NCI-H2227 (cell line): Measurements from ENCODE around the gene LMO1.

ENCODE experiments used
- DNase-seq: peaks from one replicate; lab custom pipeline; 2025; ENCODE audit not compliant: unreplicated experiment; lab: John Stamatoyannopoulos, UW

Gene LMO1

DNA sequence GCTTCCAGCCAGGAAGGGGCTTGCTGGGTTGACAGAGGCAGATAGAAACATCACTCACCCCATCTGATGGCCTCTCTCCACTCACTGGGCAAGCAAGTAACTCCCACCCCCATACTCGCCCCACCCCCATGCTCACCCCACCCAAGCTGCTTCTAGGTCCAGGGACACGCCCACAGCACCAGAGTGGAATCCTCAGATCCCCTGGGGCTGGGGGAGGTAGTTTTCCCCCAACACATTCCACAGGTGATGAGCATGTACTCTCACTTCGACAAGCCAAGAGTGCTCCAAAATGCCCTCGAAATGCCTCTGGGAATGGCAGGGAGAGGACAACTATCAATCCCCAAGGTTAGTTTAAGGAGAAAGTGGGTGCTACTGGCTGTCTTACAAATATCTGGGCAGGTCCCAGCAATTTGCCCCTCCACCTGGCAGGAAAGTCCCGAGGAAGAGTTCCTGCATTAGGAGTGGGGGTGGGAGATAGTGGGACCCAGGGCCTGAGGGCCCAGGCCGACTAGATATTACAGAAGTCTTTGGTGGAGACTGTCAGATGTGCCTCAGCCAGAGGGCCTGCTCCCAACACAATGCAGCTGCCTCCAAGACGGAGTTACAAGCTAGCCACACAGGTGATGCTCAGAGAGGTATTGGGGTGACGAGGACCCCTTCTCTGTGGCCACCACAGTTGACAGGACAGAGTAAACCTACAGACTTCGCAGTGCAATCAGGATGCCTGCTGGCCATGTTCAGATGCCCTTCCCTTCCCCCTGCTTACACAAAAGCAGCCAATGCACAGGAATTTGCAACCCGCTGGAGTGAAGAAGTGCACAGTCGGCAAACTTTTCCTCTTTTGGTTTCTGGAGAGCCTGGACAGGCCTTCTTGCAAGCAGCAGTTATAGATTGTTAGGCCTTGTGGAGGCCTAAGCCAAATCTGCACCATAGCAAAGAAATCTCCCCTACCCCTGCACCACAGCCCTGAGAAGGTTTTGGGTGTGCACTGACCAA, 2.9 kb upstream of the LMO1 start:
- DNase-seq = no peak

DNA sequence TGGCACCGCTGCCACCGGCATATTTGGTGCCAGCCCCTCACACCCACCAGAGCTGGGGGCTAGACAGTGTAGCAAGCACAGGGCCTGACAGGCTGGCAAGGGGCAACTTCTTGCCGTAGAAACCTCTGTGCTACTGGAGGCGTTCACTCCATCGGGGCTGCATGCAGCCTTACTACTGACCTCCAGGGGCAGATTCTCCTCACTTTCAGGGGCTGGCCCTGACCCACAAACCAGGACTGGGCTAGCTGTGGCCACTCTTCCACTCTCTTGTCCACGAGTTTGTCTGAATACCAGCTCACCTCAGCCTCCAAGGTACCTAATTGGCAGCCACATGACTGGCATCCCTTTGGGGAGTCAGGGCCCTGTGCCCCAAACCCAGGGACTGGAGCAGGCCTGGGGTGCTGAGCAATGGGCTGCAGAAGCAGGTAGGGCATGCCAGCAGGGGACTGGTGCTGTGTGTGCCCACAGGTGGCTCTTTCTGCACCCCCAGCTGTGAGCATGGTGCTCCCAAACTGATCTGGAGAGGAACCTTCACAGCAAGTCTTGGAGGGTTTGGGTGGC, 2.1 kb upstream of the LMO1 start:
- DNase-seq = no peak

- DNase-seq = peak; percentile 46
These were observed 439 bp downstream of the LMO1 start for GRCh38 chr11:8263109-8263768.

- peak; percentile 72 for DNase-seq
These were observed 1.0 kb downstream of the LMO1 start for GRCh38 chr11:8262552-8263108.

- no peak for DNase-seq
These were observed 1.6 kb downstream of the LMO1 start for GRCh38 chr11:8261921-8262551.

DNA sequence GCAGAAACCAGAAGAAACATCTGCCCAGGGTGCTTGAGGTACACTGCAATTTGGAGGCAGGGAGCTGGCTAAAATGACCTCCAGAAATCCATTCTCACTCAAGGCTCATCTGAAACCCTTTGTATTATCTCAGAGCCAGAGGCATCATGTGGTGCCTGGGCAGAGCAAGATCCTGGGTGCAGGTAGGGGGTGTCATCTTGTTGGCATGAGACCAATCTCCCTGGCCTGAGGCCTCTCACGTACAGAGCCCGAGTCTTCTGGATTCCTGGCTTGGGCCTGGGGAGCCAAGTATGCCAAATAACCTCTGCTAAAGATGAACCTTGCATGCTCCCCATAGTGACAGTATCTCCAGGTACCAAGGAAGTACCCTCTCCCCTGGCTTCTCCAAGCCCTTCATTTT, 2.4 kb downstream of the LMO1 start:
- DNase-seq = no peak

GRCh38 chr11:8260202-8260966, 3.3 kb downstream of the LMO1 start:
- no peak for DNase-seq

GRCh38 chr11:8259306-8259959, 4.2 kb downstream of the LMO1 start:
- no peak for DNase-seq

- peak; percentile 55 for DNase-seq
These were observed 4.9 kb downstream of the LMO1 start for GRCh38 chr11:8258784-8259183.

GRCh38 chr11:8258289-8258688, 5.4 kb downstream of the LMO1 start:
- no peak for DNase-seq

DNA sequence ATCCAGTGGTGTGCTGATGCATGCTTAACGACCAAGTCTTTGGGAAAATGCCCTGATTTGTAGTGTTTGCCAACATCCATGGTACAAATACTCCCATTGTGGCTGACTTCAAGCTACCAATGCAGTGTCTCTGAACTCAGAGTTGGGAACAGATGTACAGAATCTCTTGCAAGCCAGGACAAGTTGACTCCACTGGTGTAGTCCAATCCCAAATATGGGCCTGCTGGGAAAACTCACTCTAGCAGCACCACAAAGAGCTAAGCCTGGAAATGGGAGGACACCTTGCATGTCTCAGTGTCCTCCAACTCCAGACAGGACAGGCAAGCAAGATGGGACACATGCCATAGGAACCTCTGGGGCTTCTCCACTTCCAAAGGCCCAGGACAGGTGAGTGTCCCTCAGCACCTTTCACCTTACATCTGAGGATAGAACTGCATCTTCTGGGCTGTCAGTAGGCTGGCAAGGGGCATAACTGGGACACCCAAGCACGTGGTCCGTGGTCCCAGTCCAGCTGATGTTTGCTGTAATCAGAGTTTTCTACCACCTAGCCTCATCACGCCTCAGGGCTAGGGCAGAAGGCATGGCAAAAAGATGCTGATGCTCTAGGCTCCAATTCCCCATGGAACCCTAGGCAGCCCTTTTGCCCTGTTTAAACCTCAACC, 6.5 kb downstream of the LMO1 start:
- no peak for DNase-seq

GRCh38 chr11:8256271-8257002, 7.2 kb downstream of the LMO1 start:
- no peak for DNase-seq

DNA sequence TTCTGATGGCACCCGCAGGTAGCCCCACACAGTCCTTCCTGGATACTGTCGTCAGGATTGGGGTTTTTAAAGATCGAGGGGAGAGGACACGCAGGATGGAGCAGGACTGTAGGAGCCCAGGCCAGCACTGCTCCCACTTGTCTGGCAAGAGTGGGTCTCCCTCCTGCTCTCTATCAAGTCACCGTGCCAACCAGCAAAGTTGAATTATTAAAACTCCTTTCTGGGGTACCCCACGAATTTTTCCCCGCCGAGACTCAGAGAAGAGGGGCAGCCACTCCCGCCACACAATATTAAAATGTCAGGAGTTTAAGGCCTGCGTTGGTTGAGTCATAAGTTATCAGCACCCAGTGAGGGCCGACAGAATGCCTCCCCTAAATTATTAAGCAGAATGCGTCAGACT, 10.1 kb downstream of the LMO1 start:
- DNase-seq = no peak

DNA sequence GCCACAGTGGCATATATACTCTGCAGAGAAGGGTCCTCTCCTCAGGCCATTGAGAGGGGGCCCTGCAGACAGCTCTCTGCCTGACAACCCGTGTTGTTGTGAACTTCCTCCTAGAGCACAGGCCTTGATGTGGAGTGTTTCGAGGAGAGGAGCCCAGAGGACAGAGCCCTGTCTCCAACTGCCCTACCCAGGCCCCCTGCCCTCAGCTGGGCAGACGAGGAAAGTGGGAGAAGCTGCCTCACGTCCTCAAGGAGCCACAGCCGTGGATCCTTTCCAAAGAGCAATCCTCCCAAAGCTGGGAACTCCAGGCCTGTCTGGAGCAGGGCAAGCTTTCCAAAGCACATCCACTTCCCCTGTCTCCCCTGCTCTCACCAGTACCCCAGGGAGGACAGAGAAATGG, 10.7 kb downstream of the LMO1 start:
- no peak for DNase-seq

DNA sequence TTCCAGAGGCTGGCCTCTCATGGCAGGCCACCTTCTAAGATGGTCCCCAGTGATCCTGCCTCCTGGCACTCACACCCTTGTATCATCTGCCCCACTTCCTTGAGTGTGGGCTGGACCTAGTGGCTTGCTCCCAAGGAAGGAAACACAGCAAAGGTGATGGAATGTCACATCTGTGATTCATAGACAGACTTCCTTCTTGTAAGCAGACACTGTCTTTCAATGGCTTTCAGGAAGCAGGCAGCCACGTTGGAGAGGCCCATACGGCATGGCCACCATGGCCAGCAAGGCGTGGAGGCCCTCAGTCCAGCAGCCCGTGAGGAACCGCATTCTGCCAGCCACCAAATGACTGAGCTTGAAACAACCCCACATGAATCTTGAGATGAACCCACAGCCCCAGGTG, 11.3 kb downstream of the LMO1 start:
- no peak for DNase-seq

DNA sequence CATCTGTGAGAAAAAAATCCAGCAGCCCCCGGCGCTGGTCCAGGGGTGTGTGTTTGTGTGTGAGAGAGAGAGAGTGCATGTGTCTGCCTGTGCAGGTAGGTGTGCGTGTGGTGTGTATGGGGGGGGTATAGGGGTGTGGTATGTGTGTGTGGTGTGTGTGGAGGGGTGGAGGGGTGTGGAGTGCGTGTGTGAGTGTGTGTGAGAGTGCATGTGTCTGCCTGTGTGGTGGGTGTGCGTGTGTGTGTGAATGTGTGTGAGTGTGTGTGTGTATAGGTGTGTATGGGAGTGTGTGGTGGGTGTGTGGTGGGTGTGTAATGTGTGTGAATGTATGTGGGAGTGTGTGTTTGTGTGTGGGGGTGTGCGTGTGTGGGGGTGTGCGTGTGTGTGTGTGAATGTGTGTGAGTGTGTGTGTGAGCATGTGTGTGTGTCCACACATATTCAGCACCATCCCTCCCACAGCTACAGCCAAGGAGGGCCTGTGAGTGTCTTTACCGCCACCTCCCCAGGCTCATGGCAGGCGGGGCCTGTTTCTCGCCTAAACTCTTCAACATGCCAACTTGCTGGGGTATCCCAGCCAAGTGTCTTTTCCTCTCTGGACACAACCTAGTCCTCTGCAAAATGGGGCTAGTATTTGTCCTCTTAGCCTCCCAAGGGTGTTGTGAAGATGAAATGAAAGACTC, 11.9 kb downstream of the LMO1 start:
- no peak for DNase-seq

DNA sequence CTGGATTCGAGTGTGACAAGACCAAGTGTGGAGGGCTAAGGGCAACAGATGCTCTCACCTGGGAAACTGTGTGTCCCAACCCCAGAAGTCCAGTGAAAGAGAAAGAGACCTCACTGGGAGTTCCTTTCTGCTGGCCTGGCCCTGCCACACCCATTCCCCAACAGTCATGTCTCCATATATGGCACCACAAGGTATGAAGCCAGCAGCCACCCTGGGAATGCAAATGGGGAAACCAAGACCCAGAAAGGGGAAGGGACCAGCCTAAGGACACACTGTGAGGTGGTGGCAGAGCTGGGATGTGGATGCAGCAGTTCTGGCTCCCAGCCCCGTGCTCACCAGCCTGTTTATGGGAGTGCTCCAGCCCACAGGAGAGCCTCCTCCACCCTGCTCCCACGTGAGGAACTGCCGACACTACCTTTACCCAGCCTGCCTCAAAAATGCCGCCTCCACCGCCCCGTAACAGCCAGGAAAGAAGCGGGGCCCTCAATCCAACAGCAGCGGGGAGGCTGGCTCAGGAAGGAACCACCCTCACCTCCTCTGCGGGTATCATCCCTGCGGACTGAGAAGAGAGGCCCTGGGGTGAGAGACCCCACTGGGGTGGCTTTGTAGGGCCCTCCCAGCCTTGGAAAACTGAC, 12.6 kb downstream of the LMO1 start:
- no peak for DNase-seq

DNA sequence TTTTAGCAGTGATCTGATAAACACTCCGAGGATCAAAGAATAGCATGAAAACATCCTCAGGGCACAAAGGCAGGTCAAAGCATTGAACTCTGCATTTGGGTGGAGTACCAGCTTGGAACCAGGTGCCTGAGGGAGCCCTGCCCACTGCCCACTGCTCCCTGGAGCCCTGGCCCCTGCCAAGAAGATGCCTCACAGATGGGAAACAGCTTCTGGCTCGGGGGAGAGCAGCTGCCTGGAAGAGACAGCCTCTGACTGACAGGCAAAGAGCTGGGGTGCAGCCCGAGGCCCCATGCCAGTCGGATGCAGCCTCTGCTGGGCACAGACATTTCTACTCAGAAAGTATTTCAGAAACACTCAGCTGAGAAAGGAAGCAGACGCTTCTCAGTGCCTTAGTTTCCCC, 13.2 kb downstream of the LMO1 start:
- DNase-seq = no peak
